B cell (primary cell): ENCODE measurements around the gene KLHDC8A. TPM values are rescaled to one million over a fixed set of nuclear protein-coding genes. Genes with fewer than 3 reads are reported as not detected.
A peak's percentile ranks its signal among the peaks of the same experiment; 100 is the strongest.

Source experiments
- ATAC-seq: fragments of 200-7000 bp; cut with Tn5 transposase; one replicate; pipeline ENCODE4 v1.10.0; 2021; ENCODE audit warnings: low read depth, mild to moderate bottlenecking, moderate number of reproducible peaks, moderate library complexity
- CTCF ChIA-PET: fragments of 350-600 bp; sonication (Branson Sonifier 250); formaldehyde crosslinking; loops from one replicate; lab custom pipeline; 2021; ENCODE audit warnings: antibody characterized with exemption, inconsistent platforms; lab: Charles Lee
- POLR2A ChIA-PET: fragments of 350-600 bp; sonication (Branson Sonifier 250); formaldehyde crosslinking; loops from one replicate; lab custom pipeline; 2021; ENCODE audit warnings: antibody characterized with exemption; lab: Charles Lee
- DNase-seq: peaks from one replicate; pipeline ENCODE4 v3.0.0; 2013
- H2AFZ ChIP-seq: 2 replicates; pipeline ENCODE4 v1.6.1; 2012; ENCODE audit warnings: mild to moderate bottlenecking, low read depth, low read length; ENCODE audit not compliant: insufficient read depth, poor library complexity, severe bottlenecking
- H3K27ac ChIP-seq, 2 donors: 1 replicate in 1 of 2; 2 replicates in 1 of 2; pipeline ENCODE4 v1.5.1; 2012 to 2013; ENCODE audit warnings: low read length in 2 of 2, mild to moderate bottlenecking in 2 of 2, moderate library complexity in 1 of 2
- H3K27me3 ChIP-seq, 4 experiments: fragments of 200-600 bp in 1 of 4; sonication (generic) in 1 of 4; replicated peaks in 1 of 4; 1 replicate in 2 of 4; 2 replicates in 2 of 4; pipeline versions ENCODE4 v1.6.1 to v1.7.0; 2013 to 2016; ENCODE audit warnings: low read length in 3 of 4, mild to moderate bottlenecking in 2 of 4, mixed read lengths in 1 of 4, moderate library complexity in 1 of 4; ENCODE audit not compliant: insufficient read depth in 4 of 4, control insufficient read depth in 3 of 4; ENCODE audit errors: control extremely low read depth in 1 of 4
- H3K36me3 ChIP-seq, 2 experiments: replicated peaks in 1 of 2; 1 replicate in 1 of 2; 2 replicates in 1 of 2; pipeline versions ENCODE4 v1.6.1 to v1.7.1; 2013; ENCODE audit warnings: low read length in 1 of 2; ENCODE audit not compliant: insufficient read depth in 2 of 2, control insufficient read depth in 1 of 2; ENCODE audit errors: control extremely low read depth in 1 of 2, extremely low read depth in 1 of 2
- H3K4me1 ChIP-seq, 2 donors: fragments of 200-600 bp in 1 of 2; sonication (generic) in 1 of 2; 1 replicate in 1 of 2; 2 replicates in 1 of 2; pipeline versions ENCODE4 v1.5.1 to v1.6.1; 2013 to 2017; ENCODE audit warnings: low read length in 2 of 2; ENCODE audit not compliant: control insufficient read depth in 2 of 2, insufficient read depth in 2 of 2
- H3K4me2 ChIP-seq: replicated peaks from 2 replicates; pipeline ENCODE3; 2012; ENCODE audit warnings: mild to moderate bottlenecking, low read depth, low read length; ENCODE audit not compliant: poor library complexity, severe bottlenecking
- H3K4me3 ChIP-seq, 5 experiments: fragments of 200-600 bp in 1 of 5; sonication (generic) in 1 of 5; 1 replicate in 3 of 5; 2 replicates in 2 of 5; pipeline versions ENCODE4 v1.5.1 to v1.7.0; 2011 to 2016; ENCODE audit warnings: low read length in 4 of 5, mild to moderate bottlenecking in 4 of 5, low read depth in 2 of 5, control low read depth in 1 of 5, moderate library complexity in 1 of 5; ENCODE audit not compliant: insufficient read depth in 1 of 5; ENCODE audit errors: control extremely low read depth in 1 of 5, extremely low read depth in 1 of 5
- H3K79me2 ChIP-seq: fragments of 200-600 bp; sonication (generic); one replicate; pipeline ENCODE4 v1.6.0; 2016; ENCODE audit warnings: low read length; ENCODE audit not compliant: control insufficient read depth, insufficient read depth
- H3K9ac ChIP-seq: fragments of 200-600 bp; sonication (generic); 2 replicates; pipeline ENCODE4 v1.6.1; 2017; ENCODE audit warnings: mild to moderate bottlenecking, low read length, moderate library complexity
- H3K9me3 ChIP-seq, 3 donors: one replicate each; pipeline versions ENCODE4 v1.6.1 to v1.7.1; 2013; ENCODE audit warnings: low read length in 2 of 3; ENCODE audit not compliant: control insufficient read depth in 2 of 3, insufficient read depth in 1 of 3; ENCODE audit errors: control extremely low read depth in 1 of 3
- H4K20me1 ChIP-seq: 2 replicates; pipeline ENCODE4 v1.6.0; 2012; ENCODE audit warnings: mild to moderate bottlenecking, low read length; ENCODE audit not compliant: insufficient read depth, control insufficient read depth, poor library complexity, severe bottlenecking
- H3K27ac Mint-ChIP-seq: one replicate; pipeline ENCODE4 v1.8.0; 2021; ENCODE audit warnings: mixed read lengths
- H3K27me3 Mint-ChIP-seq: one replicate; pipeline ENCODE4 v1.8.0; 2021; ENCODE audit warnings: mixed read lengths
- H3K4me1 Mint-ChIP-seq: one replicate; pipeline ENCODE4 v1.8.0; 2021; ENCODE audit warnings: mixed read lengths
- H3K4me3 Mint-ChIP-seq: one replicate; pipeline ENCODE4 v1.8.0; 2021; ENCODE audit warnings: mixed read lengths
- H3K9me3 Mint-ChIP-seq: one replicate; pipeline ENCODE4 v1.8.0; 2022; ENCODE audit warnings: mixed read lengths; ENCODE audit not compliant: insufficient read depth
- CTCF ChIP-seq: fragments of 200-600 bp; IDR thresholded peaks from one replicate; pipeline ENCODE4 v1.8.0; 2022; ENCODE audit warnings: antibody characterized with exemption, mild to moderate bottlenecking
- EZH2 ChIP-seq: IDR thresholded peaks from 2 replicates; pipeline ENCODE4 v1.6.1; 2012; ENCODE audit warnings: borderline replicate concordance, low read depth, mild to moderate bottlenecking, moderate library complexity, low read length; ENCODE audit not compliant: insufficient read depth, poor library complexity, severe bottlenecking
- WGBS: methylation state at CpG from one replicate; pipeline ENCODE4 v1.1.5; 2013; ENCODE audit warnings: missing lambda C conversion rate; ENCODE audit not compliant: insufficient coverage; 5-methylcytosine and 5-hydroxymethylcytosine counted together
- intact Hi-C: fragments of 100-400 bp; cut with micrococcal nuclease; formaldehyde crosslinking; loops from one replicate; pipeline ENCODE4 v1.10.0; 2022
- polyA plus RNA-seq: library from polyadenylated mRNA; depleted of rRNA; stranded (reverse); fragments of >200 nt; gene quantifications from 2 replicates; pipeline ENCODE4 v1.2.3, GENCODE V29; 2012
- total RNA-seq, 2 donors: library from RNA; stranded (reverse); fragments of 120-200 nt in 1 of 2; gene quantifications; 1 replicate in 1 of 2; 2 replicates in 1 of 2; pipeline versions ENCODE4 v1.2.3 to v1.2.4, GENCODE V29; 2013 to 2022

The KLHDC8A gene
- total and polyA plus RNA-seq, 2 donors (not counting 1 experiment from before 2014, with no cell fraction given), result 0.39 to 0.60 TPM

- peaks cover 43 to 49% of the 10 kb centered on the region in 2 donors for H3K4me1 ChIP-seq
These were observed 7.9 kb downstream of the KLHDC8A start for GRCh38 chr1:205348554-205349487.

More at GRCh38 chr1:205348554-205349487, 7.9 kb downstream of the KLHDC8A start:
- DNase-seq, result peak; percentile 73
- Histone ChIP-seq H3K79me2 (no peaks in the 10 kb centered on the region), H3K9me3 (peaks cover 0 to 9% (median 0%) of the 10 kb centered on the region in 3 donors), H2AFZ (peak overlapping the region; percentile 21), H3K4me3 (peak overlapping the region in 1 of 5 experiments; percentile 19), H3K27me3 (peaks cover 0 to 13% (median 5%) of the 10 kb centered on the region in 4 experiments), H3K27ac (peak overlapping the region; percentile 67 to 80), H3K4me2 (peak overlapping the region; percentile 66), H3K9ac (peak overlapping the region; percentile 10), H4K20me1 (no peaks in the 10 kb centered on the region), H3K36me3 (no peaks in the 10 kb centered on the region)
- POLR2A ChIA-PET, result interaction anchor here (1.2 to 1.3 kb wide), 2 partner anchors 61 to 141 kb away, joined by 3 read pairs; no protein-coding TSS in a partner anchor
- WGBS, result 68% methylated on average over 4 of the region's 5 CpGs
- Mint-ChIP-seq H3K27me3 (peaks cover 8% of the 10 kb centered on the region), H3K9me3 (no peaks in the 10 kb centered on the region), H3K27ac (peak overlapping the region; percentile 75), H3K4me3 (peak overlapping the region; percentile 71), H3K4me1 (peaks cover 55% of the 10 kb centered on the region)
- peak; percentile 44 for ATAC-seq
- no peak for TF ChIP-seq CTCF
- no peak for TF ChIP-seq EZH2
- CTCF ChIA-PET, result interaction anchor here (1.0 to 5.1 kb wide), 12 partner anchors 9 to 310 kb away, joined by 3 to 63 read pairs (median 12); no protein-coding TSS in a partner anchor
- intact Hi-C loops, result no loop called here
